ENCODE results near the gene TENT4A.

Gene TENT4A

GRCh38 chr5:6725421-6725820, 12.2 kb downstream of the TENT4A start:
- no peak for TF ChIP-seq CTCF (IDR thresholded peaks at IDR 0.05; ENCODE audit: low read length, missing control alignments)
- no peak for DNase-seq (ENCODE audit: low read depth)
- no peak overlapping the region for H3K4me3 ChIP-seq (replicated peaks; ENCODE audit: low read depth, low read length)

GRCh38 chr5:6726006-6726405, 12.8 kb downstream of the TENT4A start:
- H3K4me3 ChIP-seq (replicated peaks; ENCODE audit: low read depth, low read length) = no peak overlapping the region
- no peak for TF ChIP-seq CTCF (IDR thresholded peaks at IDR 0.05; ENCODE audit: low read length, missing control alignments)
- DNase-seq (ENCODE audit: low read depth) = no peak

GRCh38 chr5:6727231-6727630, 14.0 kb downstream of the TENT4A start:
- no peak for DNase-seq (ENCODE audit: low read depth)
- no peak overlapping the region for H3K4me3 ChIP-seq (replicated peaks; ENCODE audit: low read depth, low read length)
- no peak for TF ChIP-seq CTCF (IDR thresholded peaks at IDR 0.05; ENCODE audit: low read length, missing control alignments)

GRCh38 chr5:6728011-6728794, 15.0 kb downstream of the TENT4A start:
- no peak for TF ChIP-seq CTCF (IDR thresholded peaks at IDR 0.05; ENCODE audit: low read length, missing control alignments)
- DNase-seq (ENCODE audit: low read depth) = no peak
- H3K4me3 ChIP-seq (replicated peaks; ENCODE audit: low read depth, low read length) = no peak overlapping the region

GRCh38 chr5:6728795-6729183, 15.6 kb downstream of the TENT4A start:
- TF ChIP-seq CTCF (IDR thresholded peaks at IDR 0.05; ENCODE audit: low read length, missing control alignments) = no peak
- H3K4me3 ChIP-seq (replicated peaks; ENCODE audit: low read depth, low read length) = no peak overlapping the region
- no peak for DNase-seq (ENCODE audit: low read depth)

- TF ChIP-seq CTCF (IDR thresholded peaks at IDR 0.05; ENCODE audit: low read length, missing control alignments) = no peak
- no peak for DNase-seq (ENCODE audit: low read depth)
- H3K4me3 ChIP-seq (replicated peaks; ENCODE audit: low read depth, low read length) = no peak overlapping the region
Observed at GRCh38 chr5:6729386-6730310, 16.4 kb downstream of the TENT4A start.

All from fibroblast of pulmonary artery (primary cell).